Activated CD4-positive, alpha-beta memory T cell treated with anti-CD3 and anti-CD28 coated beads, Interleukin-2, amount 10 ng/mL, durations not matched to agents 7 days and 5 days (primary cell): ENCODE measurements around the gene TCF7L1. TPM values are rescaled to one million over a fixed set of nuclear protein-coding genes. Genes with fewer than 3 reads are reported as not detected.
A peak's percentile ranks its signal among the peaks of the same experiment; 100 is the strongest.

Experiments used
- CTCF ChIA-PET: fragments of 350-600 bp; sonication (Branson Sonifier 250); formaldehyde crosslinking; loops from one replicate; lab custom pipeline; 2021; ENCODE audit warnings: antibody characterized with exemption, inconsistent platforms; lab: Charles Lee
- POLR2A ChIA-PET: fragments of 350-600 bp; sonication (Branson Sonifier 250); formaldehyde crosslinking; loops from one replicate; lab custom pipeline; 2021; ENCODE audit warnings: antibody characterized with exemption; lab: Charles Lee
- DNase-seq: peaks from one replicate; pipeline ENCODE4 v3.0.0-alpha.2; 2020
- H3K27ac Mint-ChIP-seq: one replicate; pipeline ENCODE4 v1.8.0; 2021; ENCODE audit warnings: mild to moderate bottlenecking, mixed read lengths
- H3K27me3 Mint-ChIP-seq: one replicate; pipeline ENCODE4 v1.8.0; 2021; ENCODE audit warnings: mixed read lengths
- H3K36me3 Mint-ChIP-seq: one replicate; pipeline ENCODE4 v1.8.0; 2021; ENCODE audit warnings: low read depth, mixed read lengths
- H3K4me1 Mint-ChIP-seq: one replicate; pipeline ENCODE4 v1.8.0; 2021; ENCODE audit warnings: mixed read lengths
- H3K4me3 Mint-ChIP-seq: one replicate; pipeline ENCODE4 v1.8.0; 2021; ENCODE audit warnings: mild to moderate bottlenecking, mixed read lengths
- H3K9me3 Mint-ChIP-seq: one replicate; pipeline ENCODE4 v1.8.0; 2021; ENCODE audit warnings: mixed read lengths
- total RNA-seq, 2 experiments: library from RNA; stranded (reverse); gene quantifications; one replicate each; pipeline ENCODE4 v1.2.3, GENCODE V29; 2021

The TCF7L1 gene
- total RNA-seq, 2 experiments from 2014 or later, result 0.08 TPM; not detected in 1

GRCh38 chr2:85264471-85264870 is 131.3 kb downstream of the TCF7L1 start:
- Mint-ChIP-seq H3K4me1 (peaks cover 3% of the 10 kb centered on the region), H3K27me3 (peaks cover 15% of the 10 kb centered on the region), H3K9me3 (no peaks in the 10 kb centered on the region), H3K27ac (no peak overlapping the region), H3K36me3 (no peaks in the 10 kb centered on the region), H3K4me3 (no peak overlapping the region)
- ChIA-PET POLR2A (no interaction called here), CTCF (interaction anchor here (1.8 to 2.7 kb wide), 2 partner anchors 8 to 11 kb away, joined by 7 to 14 read pairs; no protein-coding TSS in a partner anchor)
- DNase-seq, result no peak

DNA sequence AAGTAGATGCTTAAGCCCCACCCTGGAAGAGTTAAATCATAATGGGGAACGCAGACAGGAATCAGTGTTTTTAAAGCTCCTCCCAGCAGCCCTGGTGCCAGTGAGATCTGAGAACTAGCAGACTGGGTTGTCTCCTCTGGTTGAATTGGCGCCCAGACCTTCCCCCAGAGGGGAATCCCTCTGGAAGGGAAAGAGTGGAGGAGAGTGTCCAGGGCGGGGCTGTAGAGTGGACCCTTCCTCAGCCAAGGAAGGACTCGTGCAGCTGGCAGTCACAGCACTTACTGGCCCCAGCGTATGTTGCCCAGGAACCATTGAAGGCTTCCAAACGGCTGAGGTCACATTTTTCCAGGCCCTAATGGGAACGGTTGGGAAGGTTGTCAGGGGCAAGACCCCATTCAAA is 132.1 kb downstream of the TCF7L1 start:
- Mint-ChIP-seq H3K4me3 (no peak overlapping the region), H3K9me3 (no peaks in the 10 kb centered on the region)

DNA sequence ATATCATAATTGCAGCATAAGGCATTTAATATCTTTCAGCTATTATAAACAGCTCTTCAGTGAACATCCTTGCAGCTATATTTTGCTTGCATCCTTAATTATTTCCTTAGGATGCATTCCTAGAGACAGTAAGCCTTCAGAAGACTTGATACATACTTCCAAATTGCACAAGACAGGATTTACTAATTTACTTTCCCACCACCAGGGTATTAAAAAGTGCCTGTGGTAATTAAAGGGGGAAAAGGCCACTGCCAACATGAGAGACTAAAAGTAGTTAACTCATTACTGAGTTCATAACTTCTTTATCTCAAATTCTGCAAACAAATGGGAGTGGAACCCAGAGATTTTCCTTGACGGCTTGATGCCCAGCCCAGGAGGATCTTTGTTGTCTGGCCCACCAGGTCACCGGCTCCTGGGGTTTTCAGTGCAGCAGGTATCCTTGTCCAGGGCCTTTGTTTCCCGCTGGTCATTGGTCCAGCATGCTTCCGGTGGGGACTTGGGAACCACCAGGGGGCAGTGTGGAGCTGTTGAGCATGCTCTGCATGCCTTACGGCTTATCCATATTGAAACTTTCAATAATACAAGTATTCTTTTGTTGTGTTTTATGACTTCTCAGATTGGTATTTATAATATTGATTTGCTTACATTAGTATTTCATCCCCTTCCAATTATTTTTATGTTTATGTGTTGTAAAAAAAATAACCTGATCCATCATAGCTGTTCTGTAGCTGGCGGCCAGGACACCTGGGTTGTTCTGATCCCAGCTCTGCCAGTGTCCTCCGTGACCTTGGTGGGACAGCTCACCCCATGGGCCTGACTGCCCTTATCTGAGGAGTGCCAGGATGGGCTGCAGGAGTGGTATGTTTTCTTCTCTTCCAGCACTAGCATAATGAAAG is 133.2 kb downstream of the TCF7L1 start:
- no peak overlapping the region for H3K4me3 Mint-ChIP-seq
- CTCF ChIA-PET, result interaction anchor here (0.6 to 3.6 kb wide), 22 partner anchors 9 to 833 kb away, joined by 3 to 53 read pairs (median 4); no protein-coding TSS in a partner anchor
- POLR2A ChIA-PET, result no interaction called here
- H3K27me3 Mint-ChIP-seq, result peaks cover 19% of the 10 kb centered on the region
- peak; percentile 73 for DNase-seq
- H3K4me1 Mint-ChIP-seq, result peaks cover 3% of the 10 kb centered on the region
- no peaks in the 10 kb centered on the region for H3K36me3 Mint-ChIP-seq
- H3K27ac Mint-ChIP-seq, result no peak overlapping the region
- H3K9me3 Mint-ChIP-seq, result no peaks in the 10 kb centered on the region

More for the DNA sequence above, 132.1 kb downstream of the TCF7L1 start:
- CTCF ChIA-PET, result interaction anchor here (0.7 to 3.6 kb wide), 9 partner anchors 8 to 210 kb away, joined by 3 to 23 read pairs (median 7); no protein-coding TSS in a partner anchor
- H3K27me3 Mint-ChIP-seq, result peaks cover 18% of the 10 kb centered on the region
- POLR2A ChIA-PET, result no interaction called here
- peaks cover 3% of the 10 kb centered on the region for H3K4me1 Mint-ChIP-seq
- DNase-seq, result no peak
- H3K36me3 Mint-ChIP-seq, result no peaks in the 10 kb centered on the region
- no peak overlapping the region for H3K27ac Mint-ChIP-seq

DNA sequence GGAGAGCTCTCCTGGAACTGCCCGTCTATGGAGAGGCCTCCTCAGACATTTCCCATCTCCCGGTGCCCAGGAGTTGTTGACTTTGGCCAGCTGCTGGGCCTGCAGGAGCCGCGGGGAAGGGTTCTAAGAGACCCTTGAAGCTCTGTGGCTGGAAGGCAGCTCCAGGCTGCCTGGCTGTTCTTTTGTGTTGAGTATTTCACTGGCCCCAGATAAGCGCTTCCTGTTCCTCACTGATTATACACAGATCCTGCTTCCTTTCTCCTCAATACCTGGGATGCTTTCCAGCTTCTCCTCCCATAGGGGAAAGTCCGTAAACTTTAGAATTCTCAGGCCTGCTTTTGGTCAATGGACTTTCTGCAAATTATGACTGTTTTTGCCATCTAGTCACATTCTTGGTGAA is 136.8 kb downstream of the TCF7L1 start:
- H3K27me3 Mint-ChIP-seq, result peaks cover 12% of the 10 kb centered on the region
- CTCF ChIA-PET, result no interaction called here
- no peak overlapping the region for H3K4me3 Mint-ChIP-seq
- no peak overlapping the region for H3K27ac Mint-ChIP-seq
- H3K36me3 Mint-ChIP-seq, result no peaks in the 10 kb centered on the region
- H3K4me1 Mint-ChIP-seq, result peaks cover 7% of the 10 kb centered on the region
- POLR2A ChIA-PET, result no interaction called here
- H3K9me3 Mint-ChIP-seq, result no peaks in the 10 kb centered on the region
- DNase-seq, result no peak

GRCh38 chr2:85272357-85272756 is 139.2 kb downstream of the TCF7L1 start:
- H3K4me1 Mint-ChIP-seq, result peaks cover 4% of the 10 kb centered on the region
- no peaks in the 10 kb centered on the region for H3K9me3 Mint-ChIP-seq
- DNase-seq, result no peak
- POLR2A ChIA-PET, result no interaction called here
- H3K27me3 Mint-ChIP-seq, result peaks cover 12% of the 10 kb centered on the region
- no peaks in the 10 kb centered on the region for H3K36me3 Mint-ChIP-seq
- no peak overlapping the region for H3K4me3 Mint-ChIP-seq
- CTCF ChIA-PET, result interaction anchor here (0.7 to 1.1 kb wide), 3 partner anchors 13 to 26 kb away, joined by 3 read pairs; no protein-coding TSS in a partner anchor
- H3K27ac Mint-ChIP-seq, result no peak overlapping the region

DNA sequence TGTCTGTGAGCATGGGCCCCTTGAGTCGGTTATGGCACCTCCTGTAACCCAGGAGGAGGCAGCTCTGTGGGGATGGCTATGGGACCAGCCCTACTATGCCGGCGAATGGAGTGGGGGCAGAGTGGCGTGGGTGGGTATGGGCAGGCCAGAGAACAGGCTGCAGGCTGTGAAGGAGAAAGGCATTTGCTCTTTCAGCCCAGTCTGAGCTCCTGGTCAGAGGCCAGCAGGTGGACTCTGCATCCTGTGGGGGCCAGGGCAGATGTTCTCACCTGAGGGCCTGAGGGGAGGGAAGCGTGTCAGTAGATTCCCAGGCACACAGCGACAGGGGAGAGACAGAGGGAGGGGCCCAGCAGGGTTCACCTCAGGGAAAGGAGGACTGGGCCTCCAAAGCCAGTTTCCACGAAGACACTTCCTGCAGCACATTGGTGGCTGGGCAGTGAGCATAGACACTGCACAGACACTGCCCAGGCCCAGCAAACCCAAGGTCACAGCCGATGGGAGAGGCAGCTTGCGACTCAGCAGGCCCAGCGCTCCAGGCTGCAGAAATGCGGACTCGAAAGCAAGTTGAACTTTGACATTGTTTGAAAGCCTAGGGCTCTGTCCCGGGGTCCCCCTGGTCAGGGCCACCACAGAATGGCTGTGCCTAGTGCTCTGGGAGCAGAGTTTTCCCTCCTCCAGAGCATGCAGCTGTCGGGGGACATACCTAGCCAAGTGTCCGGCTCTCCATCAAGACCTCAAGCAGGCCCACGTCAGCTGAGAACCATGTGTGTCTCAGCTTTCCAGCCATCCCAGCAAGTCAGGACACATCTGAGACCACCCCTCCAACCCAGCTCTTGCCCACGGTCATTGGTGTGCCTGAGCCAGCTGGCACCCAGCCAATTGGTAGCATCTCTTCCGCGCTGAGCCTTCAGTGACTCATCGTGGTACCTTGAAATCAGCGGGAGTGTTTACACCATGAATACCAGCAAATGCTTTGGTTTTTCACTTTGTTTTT is 140.8 kb downstream of the TCF7L1 start:
- no peak for DNase-seq
- H3K27ac Mint-ChIP-seq, result no peak overlapping the region
- H3K9me3 Mint-ChIP-seq, result no peaks in the 10 kb centered on the region
- no peaks in the 10 kb centered on the region for H3K36me3 Mint-ChIP-seq
- ChIA-PET POLR2A (no interaction called here), CTCF (interaction anchor here (1.0 to 3.1 kb wide), 4 partner anchors 8 to 24 kb away, joined by 3 to 14 read pairs (median 4); no protein-coding TSS in a partner anchor)
- H3K4me1 Mint-ChIP-seq, result peaks cover 4% of the 10 kb centered on the region
- H3K4me3 Mint-ChIP-seq, result no peak overlapping the region
- peaks cover 16% of the 10 kb centered on the region for H3K27me3 Mint-ChIP-seq

DNA sequence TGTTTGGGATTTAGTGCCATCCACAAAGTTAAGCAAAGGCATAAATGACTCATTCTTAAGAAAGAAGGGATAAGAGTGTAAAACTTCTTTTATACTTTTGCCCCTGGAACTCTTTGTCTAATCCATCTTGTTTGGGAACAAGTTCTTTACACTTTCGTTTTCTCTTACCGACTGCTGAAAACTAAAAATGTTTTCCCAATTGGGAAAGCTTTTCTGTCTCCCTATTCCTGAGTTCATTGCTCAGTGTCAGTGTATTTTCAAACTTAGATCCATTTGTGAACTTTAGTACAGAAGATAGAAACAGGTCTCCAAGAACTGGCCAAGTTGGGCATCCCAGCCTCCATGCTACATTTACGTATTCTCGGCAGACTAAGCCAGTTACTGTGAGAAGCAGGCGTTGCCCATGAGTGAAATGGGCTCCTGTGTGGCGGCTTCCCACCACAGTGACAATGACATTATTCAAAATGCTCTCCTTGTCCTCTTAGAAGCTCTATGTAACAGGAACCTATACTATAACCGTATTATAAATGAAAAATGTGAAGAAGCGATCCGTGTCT is 142.9 kb downstream of the TCF7L1 start:
- H3K27ac Mint-ChIP-seq, result no peak overlapping the region
- peaks cover 4% of the 10 kb centered on the region for H3K4me1 Mint-ChIP-seq
- H3K9me3 Mint-ChIP-seq, result no peaks in the 10 kb centered on the region
- no peak overlapping the region for H3K4me3 Mint-ChIP-seq
- no peaks in the 10 kb centered on the region for H3K36me3 Mint-ChIP-seq
- CTCF ChIA-PET, result interaction anchor here (1.6 to 3.1 kb wide), 3 partner anchors 9 to 22 kb away, joined by 3 to 14 read pairs (median 7); no protein-coding TSS in a partner anchor
- POLR2A ChIA-PET, result no interaction called here
- H3K27me3 Mint-ChIP-seq, result peaks cover 11% of the 10 kb centered on the region
- no peak for DNase-seq

GRCh38 chr2:85276571-85277118 is 143.5 kb downstream of the TCF7L1 start:
- Mint-ChIP-seq H3K4me3 (no peak overlapping the region), H3K9me3 (no peaks in the 10 kb centered on the region), H3K4me1 (peaks cover 4% of the 10 kb centered on the region), H3K27ac (no peak overlapping the region), H3K36me3 (no peaks in the 10 kb centered on the region), H3K27me3 (peaks cover 11% of the 10 kb centered on the region)
- ChIA-PET CTCF (interaction anchor here (1.9 to 3.1 kb wide), 2 partner anchors 9 to 11 kb away, joined by 7 to 14 read pairs; no protein-coding TSS in a partner anchor), POLR2A (no interaction called here)
- DNase-seq, result no peak

GRCh38 chr2:85277416-85278158 is 144.4 kb downstream of the TCF7L1 start:
- POLR2A ChIA-PET, result no interaction called here
- no peak overlapping the region for H3K4me3 Mint-ChIP-seq

DNA sequence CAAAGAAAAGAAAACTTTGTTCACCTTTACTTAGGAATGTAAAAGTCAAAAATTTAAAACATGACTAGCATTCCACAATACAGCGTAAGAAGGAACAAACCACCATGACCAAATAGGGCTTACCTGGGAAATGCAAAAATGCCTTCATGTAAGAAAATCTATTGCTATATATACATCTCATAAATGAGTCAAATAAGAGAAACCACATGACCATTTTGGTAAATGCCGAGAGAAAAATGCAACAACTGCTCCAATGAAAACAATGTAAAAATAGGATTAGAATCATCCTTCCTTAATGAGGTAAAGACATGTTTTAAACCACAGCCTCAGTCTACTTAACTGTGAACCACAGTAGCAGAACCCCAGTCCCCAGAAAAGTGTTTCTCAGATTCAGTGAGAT is 145.2 kb downstream of the TCF7L1 start:
- Mint-ChIP-seq H3K9me3 (no peaks in the 10 kb centered on the region), H3K36me3 (no peaks in the 10 kb centered on the region), H3K4me1 (peaks cover 4% of the 10 kb centered on the region), H3K4me3 (no peak overlapping the region), H3K27ac (no peak overlapping the region), H3K27me3 (peaks cover 9% of the 10 kb centered on the region)
- CTCF ChIA-PET, result no interaction called here
- POLR2A ChIA-PET, result no interaction called here
- DNase-seq, result no peak

More at GRCh38 chr2:85277416-85278158, 144.4 kb downstream of the TCF7L1 start:
- Mint-ChIP-seq H3K27me3 (peaks cover 9% of the 10 kb centered on the region), H3K9me3 (no peaks in the 10 kb centered on the region), H3K27ac (no peak overlapping the region), H3K36me3 (no peaks in the 10 kb centered on the region), H3K4me1 (peaks cover 4% of the 10 kb centered on the region)
- CTCF ChIA-PET, result interaction anchor here (0.8 to 1.9 kb wide), 3 partner anchors 8 to 19 kb away, joined by 3 to 7 read pairs (median 5); no protein-coding TSS in a partner anchor
- DNase-seq, result no peak

DNA sequence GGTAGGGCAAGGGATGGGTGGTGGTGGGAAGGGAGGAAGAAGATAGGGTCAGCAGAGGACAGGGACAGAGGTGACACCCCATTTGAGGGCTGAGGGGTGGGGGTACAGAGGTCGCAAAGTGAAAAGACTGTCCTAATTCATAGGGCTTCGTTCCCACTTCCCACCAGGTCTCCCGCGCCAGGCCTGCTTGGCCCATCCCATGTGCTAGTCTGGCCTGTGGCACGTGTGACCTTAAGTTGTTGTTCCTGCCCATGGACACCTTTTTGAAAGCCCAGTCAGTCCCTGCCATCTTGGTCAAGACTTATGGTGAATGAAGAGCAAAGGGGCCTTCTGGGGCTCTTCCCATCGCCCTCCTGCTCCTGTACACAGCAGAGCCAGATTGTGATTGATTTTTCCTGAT is 148.4 kb downstream of the TCF7L1 start:
- peaks cover 9% of the 10 kb centered on the region for H3K27me3 Mint-ChIP-seq
- H3K4me1 Mint-ChIP-seq, result peaks cover 4% of the 10 kb centered on the region
- H3K36me3 Mint-ChIP-seq, result no peaks in the 10 kb centered on the region
- no peak overlapping the region for H3K4me3 Mint-ChIP-seq
- DNase-seq, result no peak
- no peaks in the 10 kb centered on the region for H3K9me3 Mint-ChIP-seq
- no peak overlapping the region for H3K27ac Mint-ChIP-seq
- ChIA-PET CTCF (interaction anchor here (0.6 to 1.2 kb wide), 3 partner anchors 13 to 17 kb away, joined by 3 to 5 read pairs (median 4); no protein-coding TSS in a partner anchor), POLR2A (no interaction called here)
